COR-L47 (cell line): ENCODE data around the gene MAML2.

Source experiments
- DNase-seq: peaks from one replicate; lab custom pipeline; 2025; lab: John Stamatoyannopoulos, UW

MAML2 gene

DNA sequence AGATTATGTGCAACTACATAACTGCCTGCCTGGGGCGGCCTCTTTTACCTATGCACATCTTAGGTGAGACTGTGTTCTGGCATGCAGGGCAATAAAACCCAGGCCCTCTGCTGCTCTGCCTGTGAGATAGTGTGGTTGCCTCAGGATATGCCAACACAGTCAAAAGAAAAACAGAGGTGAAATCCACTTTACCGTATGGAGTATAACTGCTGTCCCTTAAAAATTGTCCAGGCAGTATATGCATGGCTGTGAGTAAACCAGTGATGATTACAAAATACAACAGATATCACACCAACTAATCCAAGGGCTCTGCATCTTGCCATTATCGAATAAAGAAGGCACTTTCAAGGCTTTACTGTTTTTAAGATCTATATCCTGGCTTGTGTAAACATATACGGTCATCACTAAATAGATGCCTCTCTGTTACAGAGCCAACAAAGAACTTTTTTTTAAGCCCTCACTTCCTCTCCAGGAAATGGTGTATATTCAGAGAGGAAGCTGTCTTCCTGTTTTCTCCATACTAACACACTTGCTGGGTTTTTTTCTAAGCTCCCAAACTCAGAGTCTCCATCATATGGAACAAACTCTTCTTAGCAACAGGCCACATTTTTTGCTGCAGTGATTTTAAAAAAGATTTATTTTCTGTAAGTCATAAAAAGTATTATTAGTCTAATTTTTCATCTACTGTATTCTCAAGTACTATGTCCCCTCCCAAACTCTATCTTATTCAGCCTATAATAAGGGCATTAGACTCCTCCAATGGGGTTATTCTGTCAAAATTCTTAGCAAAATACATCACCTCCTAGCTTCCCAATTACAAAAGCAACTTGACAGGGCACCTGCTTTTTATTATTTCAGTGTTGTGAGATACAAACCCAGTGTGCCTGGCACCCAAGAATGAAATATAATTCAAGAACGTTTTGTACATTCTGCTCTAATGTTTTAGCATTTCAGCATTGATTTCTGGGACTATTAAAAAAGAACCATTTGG, 135.2 kb downstream of the MAML2 start:
- DNase-seq = no peak

DNA sequence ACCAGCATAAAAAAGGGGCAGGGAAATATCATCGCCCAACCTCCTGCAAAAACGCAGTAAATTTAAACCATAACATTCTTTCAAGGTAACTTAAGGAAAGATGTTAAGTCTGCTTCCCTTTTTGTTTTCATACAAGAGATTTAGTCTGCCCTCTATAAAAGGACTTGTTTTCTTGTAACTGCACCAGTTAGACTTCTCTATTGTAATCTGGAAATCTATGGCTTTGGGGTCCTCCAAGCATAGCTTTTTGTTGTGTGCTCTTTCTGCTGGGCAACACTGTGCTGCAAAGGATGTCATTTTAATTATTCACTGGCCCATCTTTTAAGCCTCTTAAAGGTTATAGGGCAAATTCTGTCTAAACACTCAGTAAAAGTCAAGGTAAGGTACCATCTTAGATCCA, 136.0 kb downstream of the MAML2 start:
- no peak for DNase-seq

- DNase-seq = no peak
Measured at GRCh38 chr11:96205460-96205809, 137.6 kb downstream of the MAML2 start.

GRCh38 chr11:96204721-96205459, 138.1 kb downstream of the MAML2 start:
- DNase-seq = peak; percentile 7

DNA sequence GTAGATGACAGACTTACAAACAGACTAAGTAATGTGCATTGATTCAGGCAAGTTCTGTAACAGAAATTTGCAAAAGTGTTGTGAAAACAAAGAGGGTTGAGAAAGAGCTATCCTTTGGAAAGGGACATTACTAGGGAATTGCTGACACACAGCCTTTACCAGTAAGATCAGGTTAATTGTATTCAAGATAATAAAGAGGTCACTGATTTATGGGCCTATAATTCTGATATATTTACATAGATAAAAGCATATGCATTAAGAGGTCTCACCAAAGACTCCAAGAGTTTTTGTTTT, 138.7 kb downstream of the MAML2 start:
- DNase-seq = no peak

GRCh38 chr11:96203567-96204365, 139.2 kb downstream of the MAML2 start:
- no peak for DNase-seq

DNA sequence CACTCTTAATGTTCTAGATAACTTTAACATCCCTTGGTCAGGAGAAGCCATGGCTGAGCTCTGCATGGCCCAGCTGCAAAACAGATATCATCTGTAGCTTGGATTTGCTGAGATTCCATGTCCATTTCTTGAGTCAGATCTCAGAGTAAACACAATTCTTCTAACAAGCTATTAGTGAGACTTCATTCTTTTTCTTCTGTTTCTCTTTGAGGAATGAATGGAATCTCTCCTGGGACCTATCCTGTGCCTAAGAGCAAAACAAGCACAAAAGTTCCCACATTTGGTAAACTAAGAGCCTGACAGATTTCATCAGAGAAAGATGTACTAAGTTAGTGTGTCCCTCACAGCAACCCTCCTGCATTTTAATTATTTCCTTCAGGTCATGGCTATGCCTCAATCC, 142.8 kb downstream of the MAML2 start:
- no peak for DNase-seq

DNA sequence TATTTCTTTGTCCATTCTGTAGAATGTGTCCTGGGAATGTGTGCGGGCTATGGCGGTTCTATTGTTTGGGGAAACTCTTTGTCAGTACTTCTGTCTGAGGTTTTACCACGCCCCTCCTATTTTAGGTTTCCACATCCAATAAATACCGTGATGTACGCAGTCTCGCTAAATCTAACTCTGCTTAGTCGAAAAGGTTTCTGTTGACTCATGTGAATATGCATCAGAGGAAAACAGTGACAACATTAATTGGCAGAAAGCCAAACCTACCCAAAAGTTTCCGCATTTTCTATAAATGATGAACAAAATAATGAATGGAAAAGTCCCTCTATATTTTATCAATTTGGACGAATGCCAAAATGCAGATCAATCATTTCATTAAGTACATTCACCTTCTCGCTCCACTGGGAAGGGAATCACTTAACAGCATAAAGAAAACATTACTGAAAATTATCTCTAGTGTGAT, 143.4 kb downstream of the MAML2 start:
- no peak for DNase-seq

DNA sequence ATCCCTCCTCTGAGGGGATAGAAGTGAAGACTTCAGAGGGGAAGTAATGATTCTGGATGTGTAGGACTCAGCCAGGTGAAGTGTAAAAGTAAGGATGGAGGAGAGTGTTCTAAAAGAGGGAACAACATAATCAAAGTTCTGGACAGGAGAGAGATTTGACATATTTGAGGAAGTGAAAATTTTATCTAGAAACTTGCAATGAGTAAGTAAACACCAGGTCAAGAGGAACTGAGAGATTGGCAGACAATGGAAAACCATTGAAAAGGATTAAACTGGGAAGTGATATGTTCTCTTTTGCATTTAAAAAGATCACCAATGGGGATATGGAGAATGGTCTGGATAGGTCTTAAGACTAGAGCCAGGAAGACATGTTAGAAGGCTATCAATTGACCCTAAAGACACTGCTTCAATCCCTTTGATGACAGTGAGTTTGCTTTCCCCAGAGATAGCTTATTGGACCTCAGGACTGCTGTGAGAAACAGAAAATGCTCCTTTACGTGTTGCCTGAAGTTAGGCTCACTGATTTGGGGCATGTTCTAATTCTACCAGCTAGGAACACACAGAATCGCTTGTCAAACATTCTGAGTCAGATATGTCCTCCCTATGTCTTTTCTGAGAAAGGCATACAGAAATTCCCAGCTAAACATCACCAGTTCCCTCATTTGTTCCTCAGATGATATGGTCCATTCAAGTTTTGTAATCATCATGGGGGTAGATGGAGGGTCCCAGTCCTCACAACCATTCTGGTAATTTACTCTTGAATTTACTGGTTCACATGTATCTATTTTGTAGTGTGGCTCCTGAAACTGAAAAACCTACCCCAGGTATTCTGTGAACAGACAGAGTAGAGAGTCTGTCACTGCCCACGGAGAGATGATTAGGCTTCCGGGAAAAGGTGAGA, 144.9 kb downstream of the MAML2 start:
- DNase-seq = no peak

GRCh38 chr11:96197103-96197502, 145.9 kb downstream of the MAML2 start:
- no peak for DNase-seq

DNA sequence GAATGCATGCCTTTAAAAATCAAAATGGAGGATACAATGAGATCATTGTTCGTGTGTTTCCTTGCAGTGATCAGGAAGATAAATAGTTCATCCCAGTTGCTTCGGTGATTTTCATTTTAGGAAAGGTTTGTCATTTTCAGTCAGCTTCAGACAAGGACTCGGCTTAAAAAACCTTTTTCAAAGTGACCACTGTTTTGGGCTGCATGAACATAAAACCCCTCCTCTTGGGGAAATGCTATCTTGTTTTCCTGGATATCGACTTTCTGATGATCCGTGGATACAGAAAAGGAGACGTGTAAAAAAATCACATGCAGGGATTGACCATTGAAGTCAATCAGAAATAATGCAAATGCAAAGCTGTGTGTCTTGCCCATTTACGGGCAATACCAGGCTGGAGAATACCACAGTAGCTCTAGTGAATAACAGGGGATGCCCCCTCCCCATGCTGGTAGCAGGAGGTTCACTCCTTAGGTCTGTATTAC, 146.8 kb downstream of the MAML2 start:
- DNase-seq = no peak

DNA sequence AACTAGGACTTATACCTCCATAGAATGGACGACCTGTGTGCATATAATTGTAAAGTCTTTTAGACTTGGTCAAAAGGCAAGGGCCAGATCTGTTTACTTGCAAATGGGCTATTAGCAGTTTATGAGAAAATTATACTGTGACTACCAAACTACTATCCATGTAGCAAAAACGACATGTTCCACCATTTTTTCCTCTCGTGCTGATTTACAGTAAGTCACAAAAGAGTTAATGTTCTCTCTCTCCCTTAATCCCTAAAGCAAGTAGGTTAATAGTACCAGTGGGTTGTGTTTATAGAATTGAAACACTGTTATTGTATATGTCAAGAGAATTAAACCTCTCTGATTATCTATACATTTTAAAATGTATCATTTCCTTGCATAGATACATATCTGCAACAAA, 147.3 kb downstream of the MAML2 start:
- no peak for DNase-seq

DNA sequence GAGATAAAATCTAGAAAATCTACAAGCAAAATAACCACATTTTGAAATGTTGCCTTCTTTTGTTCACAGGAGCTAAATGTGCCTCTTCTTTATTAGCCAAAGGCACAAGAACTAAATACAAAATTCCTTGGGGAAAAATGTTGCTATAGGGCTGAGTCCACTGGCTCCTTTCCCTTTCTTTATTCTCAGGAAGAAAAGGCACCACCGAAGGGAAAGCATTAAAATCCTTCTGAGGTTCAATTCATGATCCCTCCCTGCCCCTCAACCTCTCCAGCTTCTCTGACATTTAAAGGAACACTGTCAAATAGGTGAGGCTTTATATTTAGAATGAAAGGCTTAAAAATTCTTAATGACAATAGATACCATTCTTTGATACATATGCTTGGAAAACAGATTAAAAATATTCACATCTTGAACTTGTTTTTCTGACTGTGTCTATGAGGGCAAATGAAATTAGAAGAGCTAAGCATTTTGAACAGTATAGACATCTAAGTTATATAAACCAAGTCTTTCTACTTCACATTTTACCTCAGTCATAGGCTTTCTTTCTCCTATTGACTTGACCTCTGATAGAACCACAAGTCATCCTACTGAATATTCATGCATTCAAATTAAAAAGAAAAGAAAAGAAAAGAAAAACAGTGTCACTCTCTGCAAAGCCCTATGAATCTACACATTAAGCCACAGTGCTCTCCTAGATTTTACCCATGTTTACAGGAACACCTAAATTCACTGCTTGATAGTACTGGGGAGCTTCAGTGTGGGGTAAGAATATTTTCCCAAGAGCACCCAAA, 148.2 kb downstream of the MAML2 start:
- no peak for DNase-seq

- no peak for DNase-seq
Measured at GRCh38 chr11:96193745-96194443, 149.1 kb downstream of the MAML2 start.

- DNase-seq = no peak
Measured at GRCh38 chr11:96191752-96192151, 151.2 kb downstream of the MAML2 start.

- DNase-seq = no peak
Measured at GRCh38 chr11:96189351-96189750, 153.6 kb downstream of the MAML2 start.

- no peak for DNase-seq
Measured at GRCh38 chr11:96188243-96189006, 154.6 kb downstream of the MAML2 start.

DNA sequence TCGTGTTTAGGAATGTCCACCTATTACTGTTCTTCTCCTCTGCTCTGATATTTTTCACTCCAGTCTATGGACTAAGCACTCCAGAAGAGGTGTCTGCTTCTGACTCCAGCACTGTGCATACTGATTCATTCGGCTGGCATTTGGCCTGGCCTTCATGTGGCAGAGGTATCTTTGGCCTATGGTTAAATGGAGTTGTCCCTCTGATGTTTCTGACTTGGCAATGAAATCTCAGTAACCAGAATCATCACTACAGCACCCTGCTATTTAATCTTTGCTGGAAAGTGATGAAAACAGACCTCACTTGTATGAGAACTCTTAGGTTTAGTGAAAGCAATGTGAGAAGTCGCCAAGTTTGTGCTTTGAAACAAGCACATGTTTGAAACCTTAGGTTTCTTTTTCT, 155.2 kb downstream of the MAML2 start:
- no peak for DNase-seq

GRCh38 chr11:96186806-96187205, 156.2 kb downstream of the MAML2 start:
- no peak for DNase-seq
